ENCODE measurements around the gene DDHD1.

The DDHD1 gene

DNA sequence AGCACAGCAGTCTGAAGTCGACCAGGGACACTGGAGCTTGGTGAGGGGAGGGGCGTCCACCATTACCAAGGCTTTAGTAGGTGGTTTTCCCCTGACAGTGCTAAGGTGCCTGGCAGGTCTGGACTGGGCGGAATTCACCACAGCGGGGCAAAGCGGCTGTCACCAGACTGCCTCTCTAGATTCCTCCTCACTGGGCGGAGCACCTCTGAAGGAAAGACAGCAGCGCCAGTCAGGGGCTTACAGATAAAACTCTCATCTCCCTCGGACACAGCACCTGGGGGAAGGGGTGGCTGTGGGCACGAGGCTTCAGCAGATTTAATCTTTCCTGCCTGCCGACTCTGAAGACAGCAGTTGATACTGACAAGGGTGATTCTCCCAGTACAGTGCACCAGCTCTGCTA, 39.1 kb downstream of the DDHD1 start:
- no peak for DNase-seq (ENCODE audit: extremely low read depth, low read depth)
- TF ChIP-seq, protein P1, sequence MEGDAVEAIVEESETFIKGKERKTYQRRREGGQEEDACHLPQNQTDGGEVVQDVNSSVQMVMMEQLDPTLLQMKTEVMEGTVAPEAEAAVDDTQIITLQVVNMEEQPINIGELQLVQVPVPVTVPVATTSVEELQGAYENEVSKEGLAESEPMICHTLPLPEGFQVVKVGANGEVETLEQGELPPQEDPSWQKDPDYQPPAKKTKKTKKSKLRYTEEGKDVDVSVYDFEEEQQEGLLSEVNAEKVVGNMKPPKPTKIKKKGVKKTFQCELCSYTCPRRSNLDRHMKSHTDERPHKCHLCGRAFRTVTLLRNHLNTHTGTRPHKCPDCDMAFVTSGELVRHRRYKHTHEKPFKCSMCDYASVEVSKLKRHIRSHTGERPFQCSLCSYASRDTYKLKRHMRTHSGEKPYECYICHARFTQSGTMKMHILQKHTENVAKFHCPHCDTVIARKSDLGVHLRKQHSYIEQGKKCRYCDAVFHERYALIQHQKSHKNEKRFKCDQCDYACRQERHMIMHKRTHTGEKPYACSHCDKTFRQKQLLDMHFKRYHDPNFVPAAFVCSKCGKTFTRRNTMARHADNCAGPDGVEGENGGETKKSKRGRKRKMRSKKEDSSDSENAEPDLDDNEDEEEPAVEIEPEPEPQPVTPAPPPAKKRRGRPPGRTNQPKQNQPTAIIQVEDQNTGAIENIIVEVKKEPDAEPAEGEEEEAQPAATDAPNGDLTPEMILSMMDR (IDR thresholded peaks at IDR 0.05; ENCODE audit: low read depth, low read length): no peak

DNA sequence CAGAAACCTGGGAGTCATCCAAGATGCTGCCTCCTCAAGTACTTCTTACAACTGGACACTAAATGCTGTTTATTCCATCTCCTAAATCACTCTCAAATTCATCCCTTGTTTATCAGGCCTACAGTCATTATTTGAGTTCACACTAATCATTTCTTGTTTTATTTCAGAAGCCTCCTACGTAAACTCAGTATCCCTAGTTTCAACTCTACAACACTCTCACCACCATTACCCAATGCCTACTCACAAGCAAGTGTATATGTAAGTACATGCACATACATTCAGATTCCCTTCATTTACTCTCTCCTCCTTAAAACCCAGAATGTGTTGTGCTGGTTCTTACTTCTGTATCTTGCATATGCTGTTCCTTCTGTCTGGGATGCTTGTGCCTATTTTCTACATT, 43.0 kb downstream of the DDHD1 start:
- no peak for DNase-seq (ENCODE audit: extremely low read depth, low read depth)
- TF ChIP-seq, protein P1 (IDR thresholded peaks at IDR 0.05; ENCODE audit: low read depth, low read length): no peak

DNA sequence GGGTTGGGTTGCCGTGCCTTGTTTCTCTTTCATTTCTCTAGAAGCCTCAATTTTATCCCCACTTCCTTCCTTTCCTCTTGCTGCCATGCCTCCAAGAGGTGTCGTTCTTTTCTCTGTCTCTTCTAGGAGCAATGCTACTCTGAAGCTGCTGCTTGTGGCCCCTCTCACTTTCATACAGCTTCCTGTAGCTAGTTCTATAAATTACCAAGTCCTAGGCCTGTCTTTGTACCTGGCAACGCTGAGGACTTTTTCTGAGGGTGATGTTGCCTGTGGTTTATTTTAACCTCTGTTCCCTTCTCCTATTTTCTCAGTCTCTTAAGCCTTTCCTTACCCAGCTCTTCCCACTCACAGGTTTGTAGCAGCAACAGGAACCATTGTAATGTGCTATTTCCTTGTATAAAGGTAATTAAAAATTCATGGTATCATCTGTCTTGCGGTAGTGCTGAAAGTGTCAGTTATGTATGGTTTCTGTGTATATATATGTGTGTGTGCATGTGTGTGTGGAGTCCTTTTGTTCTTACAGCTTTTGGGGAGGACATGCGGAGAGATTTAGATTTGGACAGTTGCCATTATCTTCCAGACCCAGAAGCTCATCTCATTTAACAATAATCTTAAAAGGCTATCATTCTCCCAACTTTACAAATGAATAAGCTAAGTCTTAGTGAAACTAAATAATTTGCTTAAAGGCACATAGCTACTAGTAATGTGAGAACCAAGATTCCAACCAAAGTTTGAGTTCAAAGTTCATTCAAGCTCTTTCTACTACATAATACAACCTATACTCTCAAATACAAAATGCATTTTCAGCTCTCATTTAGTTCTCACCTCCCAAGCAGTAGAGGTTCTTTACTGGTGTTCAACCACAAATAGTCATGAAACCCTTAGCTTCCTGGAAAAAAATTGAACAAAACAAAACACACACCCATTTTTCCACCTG, 43.8 kb downstream of the DDHD1 start:
- DNase-seq (ENCODE audit: extremely low read depth, low read depth): no peak
- TF ChIP-seq, protein P1 (IDR thresholded peaks at IDR 0.05; ENCODE audit: low read depth, low read length): no peak

DNA sequence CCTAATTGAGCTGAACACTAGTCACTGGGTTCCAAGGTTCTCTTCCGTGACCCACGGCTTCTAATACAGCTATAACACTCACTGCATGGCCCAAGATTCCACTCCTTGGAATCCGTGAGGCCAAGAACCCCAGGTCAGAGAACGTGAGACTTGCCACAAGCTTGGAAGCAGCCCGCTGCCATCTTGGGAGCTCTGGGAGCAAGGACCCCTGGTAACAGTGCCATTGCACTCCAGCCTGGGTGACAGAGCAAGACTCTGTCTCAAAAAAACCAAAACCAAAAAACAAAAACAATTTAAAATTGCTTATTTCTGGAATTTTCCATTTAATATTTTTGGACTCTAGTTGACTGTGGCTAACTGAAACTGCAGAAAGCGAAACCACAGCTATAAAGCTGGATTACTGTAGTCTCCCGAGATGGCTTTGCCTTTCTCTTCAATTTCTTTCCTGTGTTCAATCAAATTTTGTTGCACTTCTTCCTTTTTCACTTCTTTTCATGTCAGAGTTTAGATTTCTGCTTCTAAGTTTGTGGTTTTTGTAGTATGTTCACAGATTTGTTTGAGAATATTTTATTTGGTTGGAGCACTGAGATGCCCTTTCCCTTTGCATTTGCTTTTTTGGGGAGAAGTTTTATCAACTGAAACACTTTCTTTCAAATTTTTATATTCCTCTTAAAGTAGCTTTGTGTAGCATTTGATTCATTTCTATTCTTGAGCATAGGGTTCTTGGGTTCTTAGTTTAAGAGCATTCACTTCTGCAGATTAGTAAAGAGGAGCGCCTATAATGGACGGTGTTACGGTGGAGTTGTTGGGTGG, 44.6 kb downstream of the DDHD1 start:
- no peak for DNase-seq (ENCODE audit: extremely low read depth, low read depth)
- TF ChIP-seq, protein P1 (IDR thresholded peaks at IDR 0.05; ENCODE audit: low read depth, low read length): no peak

DNA sequence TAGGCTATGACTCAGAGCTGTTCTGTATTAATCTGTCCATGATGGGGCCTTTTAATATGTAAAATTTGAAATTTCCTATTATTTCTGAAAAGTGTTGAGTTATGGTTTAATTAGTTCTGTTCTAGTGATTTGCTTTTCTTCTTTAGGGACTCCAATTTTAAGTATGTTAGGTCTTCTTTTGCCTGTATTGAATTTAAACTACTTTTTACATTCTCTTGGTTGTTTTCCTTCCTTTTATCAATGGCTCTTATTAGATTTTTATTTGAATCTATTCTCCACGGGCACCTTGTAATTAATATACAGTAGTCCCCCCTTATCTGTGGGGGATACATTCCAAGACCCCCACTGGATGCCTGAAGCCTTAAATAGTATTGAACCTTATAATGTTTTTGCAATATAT, 46.4 kb downstream of the DDHD1 start:
- no peak for DNase-seq (ENCODE audit: extremely low read depth, low read depth)
- TF ChIP-seq, protein P1 (IDR thresholded peaks at IDR 0.05; ENCODE audit: low read depth, low read length): no peak

DNA sequence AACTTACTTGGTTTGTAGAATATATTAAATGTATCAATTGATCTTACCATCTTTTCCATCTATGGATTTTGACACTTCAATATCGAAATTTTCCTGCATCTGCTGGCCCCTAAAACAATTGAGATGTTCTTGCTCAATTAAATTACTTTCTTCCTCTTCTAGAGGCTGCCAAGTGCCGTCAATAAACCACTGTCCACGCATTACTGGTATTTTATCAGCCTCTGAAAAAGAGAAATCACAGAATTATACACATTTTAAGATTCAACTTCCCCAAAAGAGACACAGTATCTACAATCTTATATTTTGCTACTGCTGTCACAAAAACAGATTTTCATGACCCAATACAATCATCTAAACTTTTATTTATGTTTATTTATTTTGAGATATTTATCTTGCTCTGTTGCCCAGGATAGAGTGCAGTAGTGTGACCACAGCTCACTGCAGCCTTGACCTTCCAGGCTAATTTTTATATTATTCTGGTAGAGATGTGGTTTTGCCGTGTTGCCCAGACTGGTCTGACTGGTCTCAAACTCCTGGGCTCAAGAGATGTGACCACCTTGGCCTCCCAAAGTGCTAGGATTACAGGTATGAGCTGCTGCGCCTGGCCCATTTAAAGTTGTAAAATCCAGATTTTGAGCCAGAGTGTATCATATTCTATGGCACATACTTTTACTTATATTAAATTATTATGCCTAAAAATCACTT, 49.3 kb downstream of the DDHD1 start:
- TF ChIP-seq, protein P1 (IDR thresholded peaks at IDR 0.05; ENCODE audit: low read depth, low read length): no peak

More for the DNA sequence above, 49.3 kb downstream of the DDHD1 start:
- no peak for DNase-seq (ENCODE audit: extremely low read depth, low read depth)

All from AG09319 (cell line).